Parathyroid adenoma (tissue), 2 donors: ENCODE results near the gene LMOD1.

Source experiments
- H2AFZ ChIP-seq: fragments of 300-600 bp; sonication (generic); one replicate; pipeline ENCODE4 v1.7.0; 2017; ENCODE audit warnings: antibody characterized with exemption, mild to moderate bottlenecking
- H3K27ac ChIP-seq: fragments of 300-600 bp; sonication (generic); one replicate; pipeline ENCODE4 v1.7.0; 2017
- H3K27me3 ChIP-seq: fragments of 300-600 bp; sonication (generic); one replicate; pipeline ENCODE4 v1.7.0; 2017; ENCODE audit warnings: low read length; ENCODE audit not compliant: control insufficient read depth, insufficient read depth
- H3K36me3 ChIP-seq: fragments of 300-600 bp; sonication (generic); one replicate; pipeline ENCODE4 v1.7.0; 2017; ENCODE audit warnings: low read length; ENCODE audit not compliant: control insufficient read depth, insufficient read depth
- H3K4me1 ChIP-seq: fragments of 300-600 bp; sonication (generic); one replicate; pipeline ENCODE4 v1.7.0; 2017; ENCODE audit warnings: control low read depth
- H3K4me2 ChIP-seq: fragments of 300-600 bp; sonication (generic); one replicate; pipeline ENCODE4 v1.7.0; 2017; ENCODE audit warnings: low read length
- H3K4me3 ChIP-seq: fragments of 300-600 bp; sonication (generic); one replicate; pipeline ENCODE4 v1.7.0; 2017; ENCODE audit warnings: low read depth, low read length
- H3K79me2 ChIP-seq: fragments of 300-600 bp; sonication (generic); one replicate; pipeline ENCODE4 v1.7.0; 2017; ENCODE audit warnings: control low read depth
- H3K9ac ChIP-seq: fragments of 300-600 bp; sonication (generic); one replicate; pipeline ENCODE4 v1.7.0; 2017; ENCODE audit warnings: mild to moderate bottlenecking
- H3K9me3 ChIP-seq: fragments of 300-600 bp; sonication (generic); one replicate; pipeline ENCODE4 v1.7.0; 2017; ENCODE audit warnings: low read length; ENCODE audit not compliant: control insufficient read depth
- CTCF ChIP-seq: fragments of 300-600 bp; sonication (generic); IDR thresholded peaks from one replicate; pipeline ENCODE4 v1.7.0; 2017; ENCODE audit warnings: antibody characterized with exemption, mild to moderate bottlenecking
- donor health status: primary hyperparathyroidism.

Gene LMOD1

DNA sequence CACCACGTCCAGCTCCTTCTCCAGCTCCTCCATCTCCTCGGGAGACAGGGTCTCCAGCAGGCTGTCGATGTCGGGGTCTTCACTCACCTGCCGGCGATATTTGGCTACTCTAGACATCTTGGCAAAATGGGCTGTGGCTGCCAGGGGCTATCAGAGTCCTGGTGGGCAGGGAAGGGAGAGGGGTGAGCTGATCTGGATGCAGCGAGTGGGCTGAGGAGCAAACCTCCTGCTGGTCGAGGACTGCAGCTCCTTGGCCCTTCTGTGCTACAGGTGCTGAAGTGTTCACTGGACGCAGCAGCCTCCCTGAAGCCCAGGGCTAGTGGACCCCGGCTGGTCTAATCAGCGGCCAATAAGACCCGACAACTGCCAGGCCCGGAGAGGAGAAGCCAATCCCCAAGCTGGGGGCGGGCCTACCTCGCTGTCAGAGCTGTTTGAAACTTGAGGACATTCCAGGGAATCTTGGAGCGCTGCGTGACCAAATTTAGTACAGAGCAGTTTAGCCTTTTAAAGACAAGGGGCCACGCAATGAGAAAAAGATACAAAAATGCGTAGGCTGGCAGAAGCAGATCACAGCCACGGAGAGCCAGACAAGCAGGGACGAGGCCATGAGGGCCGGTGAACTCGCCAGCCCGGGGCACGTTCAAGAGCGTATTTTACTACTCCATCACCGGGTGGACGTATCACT is at the start of gene LMOD1:
TSS of gene LMOD1 (minus strand) at position 325 of the 685 bp plus-strand sequence. CDS start at position 117, 208 bp downstream.
- Histone ChIP-seq H3K4me2 (peak within 1 kb of the TSS; percentile 95), H3K4me3 (peak within 1 kb of the TSS; percentile 68), H3K79me2 (no peaks in the 10 kb centered on the region), H3K27ac (peak within 1 kb of the TSS; percentile 83), H3K9ac (no peak within 1 kb of the TSS), H2AFZ (peak within 1 kb of the TSS; percentile 81), H3K4me1 (peaks cover 5% of the 10 kb centered on the region), H3K9me3 (no peaks in the 10 kb centered on the region), H3K27me3 (no peaks in the 10 kb centered on the region), H3K36me3 (no peaks in the 10 kb centered on the region)
- TF ChIP-seq CTCF, result no peak

DNA sequence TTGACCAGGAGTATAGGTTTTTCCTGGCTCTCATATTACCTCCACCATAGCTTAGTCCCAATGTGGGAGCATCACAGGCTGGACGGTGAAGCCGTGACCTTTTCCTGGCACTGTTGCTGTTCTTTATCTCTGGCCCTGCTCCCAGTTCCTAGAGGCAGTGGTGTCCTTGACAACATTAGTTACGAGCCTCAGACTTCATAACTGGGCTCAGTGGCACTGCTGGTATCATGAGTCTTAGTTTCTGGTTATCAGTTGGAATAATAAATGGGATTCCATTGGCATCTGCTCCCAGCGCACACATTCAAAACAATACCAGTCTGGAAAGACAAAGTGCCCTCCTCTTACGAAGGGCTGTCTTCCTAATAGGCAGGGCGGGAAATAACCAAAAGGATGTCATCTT is 44.1 kb upstream of the LMOD1 start:
- no peaks in the 10 kb centered on the region for H3K79me2 ChIP-seq
- H3K4me2 ChIP-seq, result no peak overlapping the region
- H3K36me3 ChIP-seq, result no peaks in the 10 kb centered on the region
- H3K4me3 ChIP-seq, result no peak overlapping the region
- no peak overlapping the region for H3K9ac ChIP-seq
- H3K27me3 ChIP-seq, result no peaks in the 10 kb centered on the region
- no peaks in the 10 kb centered on the region for H3K9me3 ChIP-seq
- TF ChIP-seq CTCF, result no peak
- H2AFZ ChIP-seq, result no peak overlapping the region
- H3K27ac ChIP-seq, result no peak overlapping the region
- no peaks in the 10 kb centered on the region for H3K4me1 ChIP-seq

GRCh38 chr1:201989354-201990128 is 43.2 kb upstream of the LMOD1 start:
- no peaks in the 10 kb centered on the region for H3K36me3 ChIP-seq
- H3K4me2 ChIP-seq, result no peak overlapping the region
- H3K4me3 ChIP-seq, result no peak overlapping the region
- H3K27me3 ChIP-seq, result no peaks in the 10 kb centered on the region
- H3K27ac ChIP-seq, result no peak overlapping the region
- H3K9ac ChIP-seq, result no peak overlapping the region
- no peaks in the 10 kb centered on the region for H3K9me3 ChIP-seq
- H3K79me2 ChIP-seq, result no peaks in the 10 kb centered on the region
- no peak for TF ChIP-seq CTCF
- no peaks in the 10 kb centered on the region for H3K4me1 ChIP-seq
- H2AFZ ChIP-seq, result no peak overlapping the region

DNA sequence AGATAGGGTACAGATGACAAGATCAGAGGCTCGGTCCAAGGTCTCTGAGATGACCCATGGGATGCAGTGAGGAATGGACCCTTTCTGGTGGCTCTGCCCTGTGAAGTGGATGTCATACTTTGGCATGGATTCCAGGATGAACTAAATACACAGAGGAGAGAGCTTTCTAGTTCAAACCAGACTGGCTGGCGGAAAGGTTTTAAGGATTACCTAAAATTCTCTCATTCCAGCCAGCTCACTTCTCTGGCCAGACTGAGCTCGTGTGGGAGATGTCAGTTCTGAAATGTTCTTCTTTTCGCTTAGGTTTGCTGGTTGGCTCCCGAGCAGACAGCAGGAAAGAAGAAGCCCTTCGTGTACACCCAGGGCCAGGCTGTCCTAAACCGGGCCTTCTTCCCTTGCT is 42.3 kb upstream of the LMOD1 start:
- Histone ChIP-seq H3K36me3 (no peaks in the 10 kb centered on the region), H3K4me1 (no peaks in the 10 kb centered on the region), H3K9me3 (no peaks in the 10 kb centered on the region), H3K9ac (no peak overlapping the region), H3K4me3 (no peak overlapping the region), H2AFZ (no peak overlapping the region), H3K27ac (no peak overlapping the region), H3K4me2 (no peak overlapping the region), H3K79me2 (no peaks in the 10 kb centered on the region), H3K27me3 (no peaks in the 10 kb centered on the region)
- no peak for TF ChIP-seq CTCF
